Loucy (cell line): ENCODE data around the gene CRTAC1.

Experiments
- H2AFZ ChIP-seq: fragments of 200-600 bp; sonication (generic); 2 replicates; pipeline ENCODE4 v1.6.0; 2016; ENCODE audit warnings: antibody characterized with exemption, mild to moderate bottlenecking, low read length, moderate library complexity
- H3F3A ChIP-seq: fragments of 200-600 bp; 2 replicates; pipeline ENCODE4 v1.6.0; 2016; ENCODE audit warnings: antibody characterized with exemption, low read depth, mild to moderate bottlenecking
- H3K27me3 ChIP-seq: fragments of 200-600 bp; sonication (generic); 2 replicates; pipeline ENCODE4 v1.6.1; 2014; ENCODE audit warnings: low read length, mild to moderate bottlenecking; ENCODE audit not compliant: insufficient read depth, poor library complexity, severe bottlenecking
- H3K36me3 ChIP-seq: fragments of 200-600 bp; sonication (generic); 2 replicates; pipeline ENCODE4 v1.6.1; 2016; ENCODE audit warnings: low read length; ENCODE audit not compliant: insufficient read depth
- H3K4me1 ChIP-seq: fragments of 200-600 bp; sonication (generic); 2 replicates; pipeline ENCODE4 v1.5.1; 2014; ENCODE audit warnings: low read length, mild to moderate bottlenecking; ENCODE audit not compliant: insufficient read depth, poor library complexity, severe bottlenecking
- H3K4me2 ChIP-seq: fragments of 200-600 bp; sonication (generic); 2 replicates; pipeline ENCODE4 v1.6.0; 2014; ENCODE audit warnings: antibody characterized with exemption, low read length, low read depth, mild to moderate bottlenecking; ENCODE audit not compliant: poor library complexity, severe bottlenecking
- H3K4me3 ChIP-seq: fragments of 200-600 bp; sonication (generic); 2 replicates; pipeline ENCODE4 v1.5.1; 2014; ENCODE audit warnings: low read length, mild to moderate bottlenecking, mixed read lengths; ENCODE audit not compliant: poor library complexity, severe bottlenecking
- H3K79me2 ChIP-seq: fragments of 200-600 bp; sonication (generic); 2 replicates; pipeline ENCODE4 v1.6.1; 2014; ENCODE audit warnings: low read length; ENCODE audit not compliant: insufficient read depth
- H3K9ac ChIP-seq: fragments of 200-600 bp; sonication (generic); 2 replicates; pipeline ENCODE4 v1.6.0; 2014; ENCODE audit warnings: mild to moderate bottlenecking, low read depth, low read length, moderate library complexity; ENCODE audit not compliant: poor library complexity, severe bottlenecking
- H3K9me2 ChIP-seq: fragments of 200-600 bp; sonication (generic); replicated peaks from 2 replicates; pipeline ENCODE4 v1.6.1; 2016; ENCODE audit warnings: low read depth, low read length, mixed read lengths
- H3K9me3 ChIP-seq: fragments of 200-600 bp; sonication (generic); 2 replicates; pipeline ENCODE4 v1.6.1; 2014; ENCODE audit warnings: mild to moderate bottlenecking, antibody characterized with exemption, low read length, low read depth; ENCODE audit not compliant: insufficient read depth
- H4K20me1 ChIP-seq: fragments of 200-600 bp; sonication (generic); 2 replicates; pipeline ENCODE4 v1.6.0; 2014; ENCODE audit warnings: antibody characterized with exemption, low read length, mild to moderate bottlenecking; ENCODE audit not compliant: insufficient read depth, poor library complexity, severe bottlenecking
- EZH2phosphoT487 ChIP-seq: fragments of 200-600 bp; IDR thresholded peaks from 2 replicates; pipeline ENCODE4 v1.6.1; 2018; ENCODE audit warnings: antibody characterized with exemption, mild to moderate bottlenecking, moderate library complexity, borderline replicate concordance
- TF ChIP-seq, protein P1 (sequence below): fragments of 200-600 bp; sonication (generic); conservative IDR thresholded peaks from 2 replicates; pipeline ENCODE4 v1.5.1; 2014; ENCODE audit warnings: mild to moderate bottlenecking, antibody characterized with exemption, low read length

Gene CRTAC1

DNA sequence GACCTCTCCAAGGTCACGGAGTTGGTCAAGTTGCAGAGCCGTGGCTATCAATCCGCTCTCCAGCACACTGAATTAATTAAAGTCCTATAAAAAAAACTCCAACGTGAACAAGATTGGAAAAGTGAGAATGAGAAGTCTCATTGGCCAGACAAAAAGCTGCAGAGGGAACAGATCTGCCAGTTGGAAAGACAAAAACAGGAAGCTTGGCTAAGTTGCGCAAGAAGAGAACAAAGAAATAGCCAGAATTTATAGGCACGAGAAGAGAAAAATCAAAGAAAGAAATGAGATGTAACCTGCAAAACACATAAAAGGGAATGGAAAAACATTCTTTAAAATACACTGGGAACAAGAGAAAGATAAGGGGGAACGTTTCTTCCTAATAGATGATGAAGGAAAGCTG lies 45.7 kb upstream of the CRTAC1 start:
- Histone ChIP-seq H3K9me2 (no peaks in the 10 kb centered on the region), H3K4me3 (no peak overlapping the region), H3K4me1 (no peaks in the 10 kb centered on the region), H3K79me2 (no peaks in the 10 kb centered on the region), H3K9ac (no peak overlapping the region), H3F3A (no peaks in the 10 kb centered on the region), H3K27me3 (no peaks in the 10 kb centered on the region), H2AFZ (no peak overlapping the region), H3K4me2 (no peak overlapping the region), H3K9me3 (no peaks in the 10 kb centered on the region), H4K20me1 (no peaks in the 10 kb centered on the region), H3K36me3 (no peaks in the 10 kb centered on the region)
- TF ChIP-seq EZH2phosphoT487 = no peak
- TF ChIP-seq, protein P1, sequence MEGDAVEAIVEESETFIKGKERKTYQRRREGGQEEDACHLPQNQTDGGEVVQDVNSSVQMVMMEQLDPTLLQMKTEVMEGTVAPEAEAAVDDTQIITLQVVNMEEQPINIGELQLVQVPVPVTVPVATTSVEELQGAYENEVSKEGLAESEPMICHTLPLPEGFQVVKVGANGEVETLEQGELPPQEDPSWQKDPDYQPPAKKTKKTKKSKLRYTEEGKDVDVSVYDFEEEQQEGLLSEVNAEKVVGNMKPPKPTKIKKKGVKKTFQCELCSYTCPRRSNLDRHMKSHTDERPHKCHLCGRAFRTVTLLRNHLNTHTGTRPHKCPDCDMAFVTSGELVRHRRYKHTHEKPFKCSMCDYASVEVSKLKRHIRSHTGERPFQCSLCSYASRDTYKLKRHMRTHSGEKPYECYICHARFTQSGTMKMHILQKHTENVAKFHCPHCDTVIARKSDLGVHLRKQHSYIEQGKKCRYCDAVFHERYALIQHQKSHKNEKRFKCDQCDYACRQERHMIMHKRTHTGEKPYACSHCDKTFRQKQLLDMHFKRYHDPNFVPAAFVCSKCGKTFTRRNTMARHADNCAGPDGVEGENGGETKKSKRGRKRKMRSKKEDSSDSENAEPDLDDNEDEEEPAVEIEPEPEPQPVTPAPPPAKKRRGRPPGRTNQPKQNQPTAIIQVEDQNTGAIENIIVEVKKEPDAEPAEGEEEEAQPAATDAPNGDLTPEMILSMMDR = no peak

- Histone ChIP-seq H3K9me3 (no peaks in the 10 kb centered on the region), H3K27me3 (no peaks in the 10 kb centered on the region), H3K36me3 (no peaks in the 10 kb centered on the region), H3K4me1 (no peaks in the 10 kb centered on the region), H3K4me3 (no peak overlapping the region), H3K9me2 (no peaks in the 10 kb centered on the region), H3F3A (no peaks in the 10 kb centered on the region), H2AFZ (no peak overlapping the region), H4K20me1 (no peaks in the 10 kb centered on the region), H3K9ac (no peak overlapping the region), H3K4me2 (no peak overlapping the region), H3K79me2 (no peaks in the 10 kb centered on the region)
- TF ChIP-seq EZH2phosphoT487 = no peak
- TF ChIP-seq, protein P1 = no peak
Observed at GRCh38 chr10:98074315-98074911, 44.0 kb upstream of the CRTAC1 start.

GRCh38 chr10:98067165-98067564 lies 36.7 kb upstream of the CRTAC1 start:
- Histone ChIP-seq H2AFZ (no peak overlapping the region), H3F3A (no peaks in the 10 kb centered on the region), H3K9me3 (no peaks in the 10 kb centered on the region), H3K9ac (no peak overlapping the region), H3K36me3 (no peaks in the 10 kb centered on the region), H3K4me2 (no peak overlapping the region), H3K27me3 (no peaks in the 10 kb centered on the region), H3K79me2 (no peaks in the 10 kb centered on the region), H3K4me1 (no peaks in the 10 kb centered on the region), H3K9me2 (no peaks in the 10 kb centered on the region), H4K20me1 (no peaks in the 10 kb centered on the region), H3K4me3 (no peak overlapping the region)
- no peak for TF ChIP-seq EZH2phosphoT487
- TF ChIP-seq, protein P1 = no peak
